Measurements from ENCODE around the gene TMEM94.

DNA sequence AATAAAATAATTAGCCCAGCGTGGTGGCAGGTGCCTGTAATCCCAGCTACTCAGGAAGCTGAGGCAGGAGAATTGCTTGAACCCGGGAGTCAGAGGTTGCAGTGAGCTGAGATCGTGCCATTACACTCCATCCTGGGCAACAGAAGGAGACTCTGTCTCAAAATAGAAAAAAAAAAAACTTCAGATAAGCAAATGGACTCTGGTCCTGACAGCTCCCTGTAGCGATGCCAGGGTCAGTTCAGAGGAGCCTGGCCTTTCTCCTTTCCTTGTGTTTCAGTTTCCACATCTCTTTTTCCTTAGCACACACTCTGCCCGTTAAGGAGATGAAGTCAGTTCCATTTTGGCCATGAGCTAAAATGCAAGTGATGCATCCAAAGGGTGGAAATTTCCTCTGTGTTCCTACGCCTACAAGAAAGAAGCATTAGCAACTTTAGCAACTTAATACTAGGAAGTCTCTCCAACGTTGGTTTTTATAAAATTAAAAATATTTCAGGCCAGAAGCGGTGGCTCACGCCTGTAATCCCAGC, 39.3 kb upstream of the TMEM94 start:
- TF ChIP-seq, protein P1, sequence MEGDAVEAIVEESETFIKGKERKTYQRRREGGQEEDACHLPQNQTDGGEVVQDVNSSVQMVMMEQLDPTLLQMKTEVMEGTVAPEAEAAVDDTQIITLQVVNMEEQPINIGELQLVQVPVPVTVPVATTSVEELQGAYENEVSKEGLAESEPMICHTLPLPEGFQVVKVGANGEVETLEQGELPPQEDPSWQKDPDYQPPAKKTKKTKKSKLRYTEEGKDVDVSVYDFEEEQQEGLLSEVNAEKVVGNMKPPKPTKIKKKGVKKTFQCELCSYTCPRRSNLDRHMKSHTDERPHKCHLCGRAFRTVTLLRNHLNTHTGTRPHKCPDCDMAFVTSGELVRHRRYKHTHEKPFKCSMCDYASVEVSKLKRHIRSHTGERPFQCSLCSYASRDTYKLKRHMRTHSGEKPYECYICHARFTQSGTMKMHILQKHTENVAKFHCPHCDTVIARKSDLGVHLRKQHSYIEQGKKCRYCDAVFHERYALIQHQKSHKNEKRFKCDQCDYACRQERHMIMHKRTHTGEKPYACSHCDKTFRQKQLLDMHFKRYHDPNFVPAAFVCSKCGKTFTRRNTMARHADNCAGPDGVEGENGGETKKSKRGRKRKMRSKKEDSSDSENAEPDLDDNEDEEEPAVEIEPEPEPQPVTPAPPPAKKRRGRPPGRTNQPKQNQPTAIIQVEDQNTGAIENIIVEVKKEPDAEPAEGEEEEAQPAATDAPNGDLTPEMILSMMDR (IDR thresholded peaks at IDR 0.05), result no peak
- TF ChIP-seq POLR2A (IDR thresholded peaks at IDR 0.05), result no peak
